HepG2 (cell line): ENCODE results near the gene CALML6. TPM values are rescaled to one million over a fixed set of nuclear protein-coding genes. Genes with fewer than 3 reads are reported as not detected.
A peak's percentile ranks its signal among the peaks of the same experiment; 100 is the strongest.

ENCODE experiments used
- MIER3 ChIP-seq: IDR thresholded peaks from 2 replicates; pipeline ENCODE4 v1.6.1; 2016; ENCODE audit warnings: missing compliant biosample characterization, borderline replicate concordance
- NCOR1 ChIP-seq: fragments of 200-600 bp; sonication (generic); IDR thresholded peaks from 2 replicates; pipeline ENCODE4 v1.7.0; 2017; ENCODE audit warnings: antibody characterized with exemption, low read length, borderline replicate concordance
- RFX1 ChIP-seq: fragments of 450-650 bp; IDR thresholded peaks from 2 replicates; pipeline ENCODE4 v1.6.1; 2017
- RXRA ChIP-seq: sonication (generic); formaldehyde crosslinking; IDR thresholded peaks from 2 replicates; pipeline ENCODE4 v1.5.1; 2020; ENCODE audit warnings: missing genetic modification reagents
- SP5 ChIP-seq: IDR thresholded peaks from 2 replicates; pipeline ENCODE4 v1.6.1; 2016; ENCODE audit warnings: low read depth, borderline replicate concordance
- SRSF1 ChIP-seq: fragments of 200-400 bp; formaldehyde crosslinking; optimal IDR thresholded peaks from 2 replicates; pipeline ENCODE3; 2017; ENCODE audit warnings: mild to moderate bottlenecking, low read depth, low read length, moderate library complexity
- ZBTB21 ChIP-seq: sonication (generic); formaldehyde crosslinking; IDR thresholded peaks from 2 replicates; pipeline ENCODE4 v1.4.0; 2020; ENCODE audit warnings: missing genetic modification reagents
- ZEB1 ChIP-seq: IDR thresholded peaks from 2 replicates; pipeline ENCODE4 v1.6.1; 2012; ENCODE audit warnings: mild to moderate bottlenecking, low read depth, inconsistent platforms; ENCODE audit not compliant: insufficient replicate concordance
- ZNF782 ChIP-seq: sonication (generic); formaldehyde crosslinking; IDR thresholded peaks from 2 replicates; pipeline ENCODE4 v1.4.0; 2020; ENCODE audit warnings: missing genetic modification reagents, mild to moderate bottlenecking, borderline replicate concordance
- polyA plus RNA-seq, 8 experiments: library from polyadenylated mRNA; depleted of rRNA in 3 of 8; stranded (reverse) in 7 of 8; unstranded in 1 of 8; fragments of >200 nt; fragmentation: Illumina TruSeq in 4 of 8; extraction: Trizol in 4 of 8; gene quantifications; 2 replicates each; pipeline versions ENCODE4 v1.2.1 to v1.2.3, GENCODE V29; 2011 to 2016; ENCODE audit warnings: low read depth in 4 of 8, missing spikeins in 1 of 8, mixed read lengths in 1 of 8; ENCODE audit not compliant: insufficient read depth in 1 of 8
- total RNA-seq, 5 experiments: library from RNA; depleted of rRNA; stranded (reverse); fragments of >200 nt; fragmentation: Illumina TruSeq; extraction: Trizol; gene quantifications; 2 replicates each; pipeline ENCODE4 v1.2.3, GENCODE V29; 2016; ENCODE audit warnings: low read depth in 1 of 5
- TF ChIP-seq, protein P1 (sequence below): sonication (generic); formaldehyde crosslinking; IDR thresholded peaks from 2 replicates; pipeline ENCODE4 v1.5.1; 2020; ENCODE audit warnings: mild to moderate bottlenecking, missing genetic modification reagents, borderline replicate concordance
- TF ChIP-seq, protein P2 (sequence below): IDR thresholded peaks from 2 replicates; pipeline ENCODE4 v1.6.1; 2016; ENCODE audit warnings: mild to moderate bottlenecking
- TF ChIP-seq, protein P3 (sequence below): sonication (generic); formaldehyde crosslinking; IDR thresholded peaks from 2 replicates; pipeline ENCODE4 v1.5.1; 2020; ENCODE audit warnings: mild to moderate bottlenecking, missing genetic modification reagents, moderate library complexity
- TF ChIP-seq, protein P4 (sequence below): sonication (generic); formaldehyde crosslinking; IDR thresholded peaks from 2 replicates; pipeline ENCODE4 v1.8.1; 2023; ENCODE audit warnings: missing genetic modification reagents, mild to moderate bottlenecking, borderline replicate concordance
- TF ChIP-seq, protein P5 (sequence below): sonication (generic); formaldehyde crosslinking; IDR thresholded peaks from 2 replicates; pipeline ENCODE4 v1.5.0; 2020; ENCODE audit warnings: mild to moderate bottlenecking, missing genetic modification reagents
- TF ChIP-seq, protein P6 (sequence below): sonication (generic); IDR thresholded peaks from 2 replicates; pipeline ENCODE4 v1.6.1; 2016; ENCODE audit warnings: low read depth, borderline replicate concordance

CALML6 gene
- total and polyA plus RNA-seq, 2 of the 13 experiments (the other 11 are each of a cell fraction or from before 2014, with no cell fraction given), result 0.11 to 0.12 TPM

DNA sequence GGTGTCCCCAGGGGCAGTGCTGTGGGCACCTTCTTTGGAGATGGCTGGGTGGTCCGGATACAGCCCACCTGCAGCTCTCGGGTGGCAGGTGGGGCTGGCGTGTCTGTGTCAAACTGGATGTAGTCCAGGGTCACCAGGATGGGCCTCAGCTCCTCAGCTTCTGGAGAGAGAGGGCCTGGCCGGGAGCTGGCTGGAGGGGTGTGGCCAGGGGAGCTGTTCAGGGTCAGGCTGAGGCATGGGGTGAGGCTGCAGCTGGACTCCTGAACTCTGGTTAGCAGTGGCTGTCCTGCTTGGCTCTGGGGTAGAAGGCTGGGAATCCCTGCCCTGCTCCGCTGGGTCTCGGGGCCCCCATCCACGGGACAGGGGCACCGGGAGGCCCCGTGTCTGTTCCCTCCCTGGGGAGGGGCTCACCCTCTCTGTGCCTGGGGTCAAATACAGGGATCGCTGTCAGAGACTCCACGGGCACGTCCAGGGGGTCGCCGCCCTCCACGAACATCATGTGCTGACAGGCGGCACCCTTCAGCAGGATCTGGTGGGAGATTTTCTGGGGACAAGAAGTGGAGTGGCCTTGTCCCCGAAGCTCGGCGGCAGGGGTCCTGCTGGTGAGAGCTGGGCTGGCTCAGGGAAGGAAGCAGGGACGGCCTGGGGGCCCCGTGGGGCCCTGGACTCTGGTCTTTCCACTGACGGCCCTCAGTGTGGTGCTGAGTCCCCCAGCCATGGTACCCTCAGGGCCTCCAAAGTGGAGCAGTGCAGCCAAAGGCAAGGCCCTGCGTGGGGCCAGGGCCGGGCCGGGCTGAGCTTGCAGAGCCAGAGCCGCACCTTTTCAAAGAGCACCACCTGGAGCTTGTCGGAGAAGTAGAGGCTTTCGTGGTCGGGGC is 8.1 kb downstream of the CALML6 start (continued):
- TF ChIP-seq, protein P1, sequence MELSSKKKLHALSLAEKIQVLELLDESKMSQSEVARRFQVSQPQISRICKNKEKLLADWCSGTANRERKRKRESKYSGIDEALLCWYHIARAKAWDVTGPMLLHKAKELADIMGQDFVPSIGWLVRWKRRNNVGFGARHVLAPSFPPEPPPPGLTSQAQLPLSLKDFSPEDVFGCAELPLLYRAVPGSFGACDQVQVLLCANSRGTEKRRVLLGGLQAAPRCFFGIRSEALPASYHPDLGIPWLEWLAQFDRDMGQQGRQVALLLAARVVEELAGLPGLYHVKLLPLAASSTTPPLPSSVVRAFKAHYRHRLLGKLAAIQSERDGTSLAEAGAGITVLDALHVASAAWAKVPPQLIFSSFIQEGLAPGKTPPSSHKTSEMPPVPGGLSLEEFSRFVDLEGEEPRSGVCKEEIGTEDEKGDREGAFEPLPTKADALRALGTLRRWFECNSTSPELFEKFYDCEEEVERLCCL (CRISPR knock-in tag), result no peak
- TF ChIP-seq SRSF1 (peak; percentile 75), MIER3 (CRISPR knock-in tag) (peak; percentile 46; the same call in 1 of the 2 replicates), RXRA (CRISPR knock-in tag) (peak; percentile 81), SP5 (CRISPR knock-in tag) (peak; percentile 81; the same call in 1 of the 2 replicates), ZNF782 (no peak), NCOR1 (peak; percentile 59; the same call in 1 of the 2 replicates), RFX1 (no peak), ZEB1 (no peak), ZBTB21 (CRISPR knock-in tag) (no peak)
- TF ChIP-seq, protein P2, sequence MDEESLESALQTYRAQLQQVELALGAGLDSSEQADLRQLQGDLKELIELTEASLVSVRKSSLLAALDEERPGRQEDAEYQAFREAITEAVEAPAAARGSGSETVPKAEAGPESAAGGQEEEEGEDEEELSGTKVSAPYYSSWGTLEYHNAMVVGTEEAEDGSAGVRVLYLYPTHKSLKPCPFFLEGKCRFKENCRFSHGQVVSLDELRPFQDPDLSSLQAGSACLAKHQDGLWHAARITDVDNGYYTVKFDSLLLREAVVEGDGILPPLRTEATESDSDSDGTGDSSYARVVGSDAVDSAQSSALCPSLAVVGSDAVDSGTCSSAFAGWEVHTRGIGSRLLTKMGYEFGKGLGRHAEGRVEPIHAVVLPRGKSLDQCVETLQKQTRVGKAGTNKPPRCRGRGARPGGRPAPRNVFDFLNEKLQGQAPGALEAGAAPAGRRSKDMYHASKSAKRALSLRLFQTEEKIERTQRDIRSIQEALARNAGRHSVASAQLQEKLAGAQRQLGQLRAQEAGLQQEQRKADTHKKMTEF (CRISPR knock-in tag), result peak; percentile 42; the same call in 1 of the 2 replicates
- TF ChIP-seq, protein P3, sequence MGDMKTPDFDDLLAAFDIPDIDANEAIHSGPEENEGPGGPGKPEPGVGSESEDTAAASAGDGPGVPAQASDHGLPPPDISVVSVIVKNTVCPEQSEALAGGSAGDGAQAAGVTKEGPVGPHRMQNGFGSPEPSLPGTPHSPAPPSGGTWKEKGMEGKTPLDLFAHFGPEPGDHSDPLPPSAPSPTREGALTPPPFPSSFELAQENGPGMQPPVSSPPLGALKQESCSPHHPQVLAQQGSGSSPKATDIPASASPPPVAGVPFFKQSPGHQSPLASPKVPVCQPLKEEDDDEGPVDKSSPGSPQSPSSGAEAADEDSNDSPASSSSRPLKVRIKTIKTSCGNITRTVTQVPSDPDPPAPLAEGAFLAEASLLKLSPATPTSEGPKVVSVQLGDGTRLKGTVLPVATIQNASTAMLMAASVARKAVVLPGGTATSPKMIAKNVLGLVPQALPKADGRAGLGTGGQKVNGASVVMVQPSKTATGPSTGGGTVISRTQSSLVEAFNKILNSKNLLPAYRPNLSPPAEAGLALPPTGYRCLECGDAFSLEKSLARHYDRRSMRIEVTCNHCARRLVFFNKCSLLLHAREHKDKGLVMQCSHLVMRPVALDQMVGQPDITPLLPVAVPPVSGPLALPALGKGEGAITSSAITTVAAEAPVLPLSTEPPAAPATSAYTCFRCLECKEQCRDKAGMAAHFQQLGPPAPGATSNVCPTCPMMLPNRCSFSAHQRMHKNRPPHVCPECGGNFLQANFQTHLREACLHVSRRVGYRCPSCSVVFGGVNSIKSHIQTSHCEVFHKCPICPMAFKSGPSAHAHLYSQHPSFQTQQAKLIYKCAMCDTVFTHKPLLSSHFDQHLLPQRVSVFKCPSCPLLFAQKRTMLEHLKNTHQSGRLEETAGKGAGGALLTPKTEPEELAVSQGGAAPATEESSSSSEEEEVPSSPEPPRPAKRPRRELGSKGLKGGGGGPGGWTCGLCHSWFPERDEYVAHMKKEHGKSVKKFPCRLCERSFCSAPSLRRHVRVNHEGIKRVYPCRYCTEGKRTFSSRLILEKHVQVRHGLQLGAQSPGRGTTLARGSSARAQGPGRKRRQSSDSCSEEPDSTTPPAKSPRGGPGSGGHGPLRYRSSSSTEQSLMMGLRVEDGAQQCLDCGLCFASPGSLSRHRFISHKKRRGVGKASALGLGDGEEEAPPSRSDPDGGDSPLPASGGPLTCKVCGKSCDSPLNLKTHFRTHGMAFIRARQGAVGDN (CRISPR knock-in tag), result peak; percentile 92
- TF ChIP-seq, protein P4, sequence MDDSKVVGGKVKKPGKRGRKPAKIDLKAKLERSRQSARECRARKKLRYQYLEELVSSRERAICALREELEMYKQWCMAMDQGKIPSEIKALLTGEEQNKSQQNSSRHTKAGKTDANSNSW (CRISPR knock-in tag), result peak; percentile 23; the same call in 1 of the 2 replicates
- TF ChIP-seq, protein P5, sequence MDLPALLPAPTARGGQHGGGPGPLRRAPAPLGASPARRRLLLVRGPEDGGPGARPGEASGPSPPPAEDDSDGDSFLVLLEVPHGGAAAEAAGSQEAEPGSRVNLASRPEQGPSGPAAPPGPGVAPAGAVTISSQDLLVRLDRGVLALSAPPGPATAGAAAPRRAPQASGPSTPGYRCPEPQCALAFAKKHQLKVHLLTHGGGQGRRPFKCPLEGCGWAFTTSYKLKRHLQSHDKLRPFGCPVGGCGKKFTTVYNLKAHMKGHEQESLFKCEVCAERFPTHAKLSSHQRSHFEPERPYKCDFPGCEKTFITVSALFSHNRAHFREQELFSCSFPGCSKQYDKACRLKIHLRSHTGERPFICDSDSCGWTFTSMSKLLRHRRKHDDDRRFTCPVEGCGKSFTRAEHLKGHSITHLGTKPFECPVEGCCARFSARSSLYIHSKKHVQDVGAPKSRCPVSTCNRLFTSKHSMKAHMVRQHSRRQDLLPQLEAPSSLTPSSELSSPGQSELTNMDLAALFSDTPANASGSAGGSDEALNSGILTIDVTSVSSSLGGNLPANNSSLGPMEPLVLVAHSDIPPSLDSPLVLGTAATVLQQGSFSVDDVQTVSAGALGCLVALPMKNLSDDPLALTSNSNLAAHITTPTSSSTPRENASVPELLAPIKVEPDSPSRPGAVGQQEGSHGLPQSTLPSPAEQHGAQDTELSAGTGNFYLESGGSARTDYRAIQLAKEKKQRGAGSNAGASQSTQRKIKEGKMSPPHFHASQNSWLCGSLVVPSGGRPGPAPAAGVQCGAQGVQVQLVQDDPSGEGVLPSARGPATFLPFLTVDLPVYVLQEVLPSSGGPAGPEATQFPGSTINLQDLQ (CRISPR knock-in tag), result peak; percentile 99
- TF ChIP-seq, protein P6, sequence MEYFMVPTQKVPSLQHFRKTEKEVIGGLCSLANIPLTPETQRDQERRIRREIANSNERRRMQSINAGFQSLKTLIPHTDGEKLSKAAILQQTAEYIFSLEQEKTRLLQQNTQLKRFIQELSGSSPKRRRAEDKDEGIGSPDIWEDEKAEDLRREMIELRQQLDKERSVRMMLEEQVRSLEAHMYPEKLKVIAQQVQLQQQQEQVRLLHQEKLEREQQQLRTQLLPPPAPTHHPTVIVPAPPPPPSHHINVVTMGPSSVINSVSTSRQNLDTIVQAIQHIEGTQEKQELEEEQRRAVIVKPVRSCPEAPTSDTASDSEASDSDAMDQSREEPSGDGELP, result peak; percentile 75; the same call in 1 of the 2 replicates
